COLO829 (cell line): ENCODE data around the gene FRMD1.

Experiments
- DNase-seq: peaks from one replicate; pipeline ENCODE4 v3.0.0; 2012; ENCODE audit warnings: low spot score

FRMD1 gene

DNA sequence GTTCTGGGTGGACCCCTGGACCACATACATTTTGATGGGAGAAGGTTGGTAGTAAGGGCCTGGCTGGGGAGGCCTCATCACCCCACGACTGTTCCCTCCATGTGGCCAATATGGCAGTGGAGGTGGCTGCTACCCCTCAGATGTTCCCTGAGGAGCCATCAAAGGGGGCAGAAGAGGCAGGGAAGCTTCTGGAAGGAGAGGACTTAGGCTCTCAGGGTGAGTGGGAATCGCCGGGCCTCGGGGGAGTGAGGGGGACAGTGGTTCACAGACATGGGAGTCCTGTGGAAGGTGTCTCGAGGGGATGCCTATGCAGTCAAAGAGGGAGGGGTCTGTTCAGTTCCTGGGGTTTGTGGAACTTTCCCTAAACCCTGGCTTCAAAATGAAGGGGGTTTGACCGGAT is 32.9 kb upstream of the FRMD1 start:
- no peak for DNase-seq

- no peak for DNase-seq
These were observed 31.4 kb upstream of the FRMD1 start for GRCh38 chr6:168110437-168110836.

- DNase-seq, result no peak
These were observed 30.2 kb upstream of the FRMD1 start for GRCh38 chr6:168109171-168109570.

DNA sequence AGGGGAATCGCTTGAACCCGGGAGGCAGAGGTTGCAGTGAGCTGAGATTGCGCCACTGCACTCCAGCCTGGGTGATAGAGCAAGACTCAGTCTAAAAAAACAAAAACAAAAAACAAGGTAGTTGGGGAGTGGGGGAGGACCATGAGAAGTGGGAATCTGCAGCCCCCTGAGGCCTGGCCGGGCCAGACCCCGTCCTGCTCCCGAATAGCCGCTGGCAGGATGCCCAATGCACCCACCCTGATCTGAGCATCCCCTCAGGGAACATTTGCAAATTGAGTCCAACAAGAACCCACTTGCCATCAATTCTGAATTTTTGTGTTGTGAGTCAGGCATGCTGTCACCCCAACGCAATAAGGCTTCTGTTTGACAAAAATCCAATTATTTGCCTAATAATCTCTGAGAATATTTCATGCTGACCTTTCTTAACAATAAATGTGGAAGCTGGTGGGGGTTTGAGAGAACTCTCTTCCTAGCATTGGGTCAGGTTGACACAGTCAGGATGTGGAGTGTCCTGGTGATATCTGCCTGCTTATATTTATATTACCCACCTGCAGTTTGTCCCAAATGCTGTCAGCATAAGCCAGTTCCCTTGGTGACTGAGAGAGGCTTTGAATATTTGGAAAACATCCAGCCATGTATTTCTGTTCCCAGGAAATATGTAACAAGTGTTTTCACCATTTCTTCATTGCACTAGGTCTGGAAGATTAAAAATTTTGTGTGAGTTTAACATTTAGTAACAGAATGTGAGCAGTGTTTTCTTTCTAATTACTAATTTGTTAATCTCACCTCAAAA is 28.4 kb upstream of the FRMD1 start:
- DNase-seq, result no peak

DNA sequence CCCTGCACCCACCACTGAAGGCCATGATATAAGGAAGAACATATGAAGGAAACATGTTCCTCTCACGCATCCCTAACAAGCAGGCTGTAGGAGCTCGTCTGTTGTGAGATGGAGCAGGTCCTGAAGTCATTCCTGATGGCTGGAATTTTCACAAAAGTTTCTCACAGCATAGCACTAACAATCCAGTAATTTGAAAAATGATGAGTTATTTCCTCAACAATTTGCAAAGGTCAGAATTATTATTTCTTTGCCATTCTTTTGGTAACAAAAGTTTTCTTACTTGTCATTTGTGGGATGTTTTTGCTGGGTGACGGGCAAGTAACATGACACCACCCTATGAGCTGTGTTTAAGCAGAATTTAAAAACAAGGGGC is 27.6 kb upstream of the FRMD1 start:
- no peak for DNase-seq

DNA sequence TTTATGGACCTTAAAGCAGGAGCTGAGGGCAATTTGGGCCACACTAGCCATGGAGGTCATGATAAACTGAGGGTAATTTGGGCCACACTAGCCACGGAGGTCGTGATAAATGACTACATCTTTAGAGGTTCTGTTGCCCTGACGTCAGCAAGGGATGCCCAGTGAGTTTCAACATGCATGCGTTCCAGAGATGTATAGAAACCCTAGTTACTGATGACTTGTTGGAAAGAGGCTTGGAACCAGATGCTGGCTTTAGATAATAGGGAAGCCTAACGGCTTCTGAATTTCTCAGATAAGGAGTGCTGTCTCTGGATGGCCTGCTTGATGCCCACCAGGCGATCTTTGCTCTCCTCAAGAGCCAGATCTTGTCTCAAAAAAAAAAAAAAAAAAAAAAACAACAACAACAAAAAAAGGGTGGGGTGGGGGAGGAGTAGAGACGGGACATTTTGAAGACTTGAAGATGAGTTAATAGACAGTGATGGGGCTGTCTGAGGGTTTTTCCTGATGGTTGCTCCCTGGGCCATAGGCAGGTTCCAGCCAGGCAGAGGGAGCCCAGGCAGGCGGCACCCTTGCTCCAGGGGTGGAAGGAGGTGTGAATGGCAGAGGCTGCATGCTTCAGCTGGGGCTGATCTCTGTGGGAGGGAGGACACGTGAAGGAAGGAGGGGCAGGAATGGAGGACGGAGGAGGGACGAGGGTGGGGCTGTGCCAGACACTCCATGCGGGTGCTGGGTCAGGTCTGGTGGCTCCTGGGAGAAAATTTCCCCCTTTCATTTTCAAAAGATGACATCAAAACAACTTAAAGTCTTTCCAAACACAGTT is 27.0 kb upstream of the FRMD1 start:
- no peak for DNase-seq

DNA sequence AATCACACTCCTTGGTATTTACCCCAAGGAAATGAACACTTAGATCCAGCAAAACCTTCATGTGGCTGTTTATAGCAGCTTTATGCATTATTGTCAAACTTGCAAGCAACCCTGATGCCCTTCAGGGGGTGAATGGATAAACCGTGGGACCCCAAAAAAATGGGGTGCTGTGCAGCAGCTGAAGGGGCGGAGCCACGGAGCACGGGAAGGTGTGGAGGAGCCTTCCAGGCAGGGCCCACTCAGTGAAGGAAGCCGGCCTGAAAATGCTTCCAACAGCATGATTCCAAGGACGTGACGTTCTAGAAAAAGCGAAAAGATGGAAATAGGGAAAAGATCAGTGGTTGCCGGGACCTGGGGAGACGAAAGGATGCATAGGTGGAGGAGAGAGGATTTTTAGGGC is 25.6 kb upstream of the FRMD1 start:
- no peak for DNase-seq

DNA sequence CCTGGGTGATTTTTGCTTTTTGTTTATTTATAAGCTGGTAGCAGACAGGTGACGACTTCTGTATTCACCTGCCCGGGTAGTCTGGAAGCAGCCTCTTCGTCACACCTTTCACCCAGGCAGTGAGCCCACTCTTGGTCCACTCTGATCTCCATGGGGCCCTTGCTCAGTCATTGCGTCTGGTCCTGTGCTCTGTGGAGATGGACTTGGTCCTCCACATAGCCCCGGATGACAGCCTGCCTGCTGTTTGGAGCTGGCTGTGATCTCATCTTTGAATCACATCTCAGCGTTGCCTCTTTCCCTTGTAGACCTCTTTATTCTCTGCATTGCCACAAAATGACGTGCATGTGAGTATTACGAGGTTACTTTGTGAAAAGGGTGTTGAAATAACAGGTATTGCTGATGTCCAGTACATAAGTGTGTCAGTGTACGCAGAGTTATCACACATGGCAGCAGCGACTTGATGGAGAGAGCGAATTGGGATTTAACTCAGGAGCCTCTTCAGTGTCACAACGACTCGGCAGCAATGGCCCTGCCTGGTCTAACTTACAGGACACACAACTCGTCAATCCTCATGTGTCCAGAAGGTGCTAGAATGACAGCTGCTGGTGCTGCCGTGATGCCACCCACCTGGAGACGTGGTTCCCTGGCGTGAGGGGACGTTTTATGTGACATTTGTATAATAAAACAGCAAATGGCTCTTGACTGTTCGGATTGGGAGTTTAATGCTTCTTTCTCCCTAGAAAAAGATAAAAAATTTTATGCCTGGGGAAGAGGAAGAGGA is 24.2 kb upstream of the FRMD1 start:
- no peak for DNase-seq

- DNase-seq, result no peak
These were observed 23.4 kb upstream of the FRMD1 start for GRCh38 chr6:168102315-168102985.

GRCh38 chr6:168101590-168102314 is 22.7 kb upstream of the FRMD1 start:
- no peak for DNase-seq

GRCh38 chr6:168100803-168101589 is 22.0 kb upstream of the FRMD1 start:
- no peak for DNase-seq

DNA sequence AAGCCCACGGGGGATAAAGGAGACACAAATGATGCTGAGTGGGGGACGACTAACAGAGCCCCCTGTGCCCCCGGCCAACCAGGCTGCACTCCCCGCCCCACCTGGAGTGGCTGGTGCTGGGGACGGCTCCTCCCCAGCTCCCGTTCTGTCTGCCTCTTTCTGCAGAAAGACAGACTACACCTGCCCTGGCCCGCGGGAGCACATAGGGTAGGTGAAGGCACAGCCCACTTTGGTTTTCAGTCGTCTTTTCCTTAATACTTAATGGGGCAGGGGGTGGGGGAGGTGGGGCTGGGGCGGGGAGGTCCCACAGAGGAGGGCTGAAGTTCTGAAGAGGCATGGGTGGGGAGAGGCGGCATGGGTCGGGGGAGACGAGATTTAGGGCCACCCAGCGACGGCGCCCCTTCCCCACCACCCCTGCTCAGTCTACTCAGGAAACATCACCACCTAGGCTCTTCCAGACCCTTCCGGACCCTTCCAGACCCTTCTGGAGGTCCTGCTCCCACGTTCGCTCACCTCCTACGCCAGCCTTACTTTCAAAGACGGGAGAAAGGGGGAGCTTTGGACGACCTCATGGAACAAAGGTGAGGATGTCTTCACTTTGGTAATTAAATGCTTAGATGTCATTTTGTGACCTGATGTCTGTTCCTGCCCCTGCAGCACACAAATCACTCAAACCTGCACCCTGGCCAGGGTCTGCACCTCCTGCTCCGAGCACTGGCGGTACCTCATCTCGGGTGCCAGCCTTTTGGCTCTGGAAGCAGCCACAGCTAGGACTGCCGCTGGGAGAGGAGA is 21.2 kb upstream of the FRMD1 start:
- no peak for DNase-seq

DNA sequence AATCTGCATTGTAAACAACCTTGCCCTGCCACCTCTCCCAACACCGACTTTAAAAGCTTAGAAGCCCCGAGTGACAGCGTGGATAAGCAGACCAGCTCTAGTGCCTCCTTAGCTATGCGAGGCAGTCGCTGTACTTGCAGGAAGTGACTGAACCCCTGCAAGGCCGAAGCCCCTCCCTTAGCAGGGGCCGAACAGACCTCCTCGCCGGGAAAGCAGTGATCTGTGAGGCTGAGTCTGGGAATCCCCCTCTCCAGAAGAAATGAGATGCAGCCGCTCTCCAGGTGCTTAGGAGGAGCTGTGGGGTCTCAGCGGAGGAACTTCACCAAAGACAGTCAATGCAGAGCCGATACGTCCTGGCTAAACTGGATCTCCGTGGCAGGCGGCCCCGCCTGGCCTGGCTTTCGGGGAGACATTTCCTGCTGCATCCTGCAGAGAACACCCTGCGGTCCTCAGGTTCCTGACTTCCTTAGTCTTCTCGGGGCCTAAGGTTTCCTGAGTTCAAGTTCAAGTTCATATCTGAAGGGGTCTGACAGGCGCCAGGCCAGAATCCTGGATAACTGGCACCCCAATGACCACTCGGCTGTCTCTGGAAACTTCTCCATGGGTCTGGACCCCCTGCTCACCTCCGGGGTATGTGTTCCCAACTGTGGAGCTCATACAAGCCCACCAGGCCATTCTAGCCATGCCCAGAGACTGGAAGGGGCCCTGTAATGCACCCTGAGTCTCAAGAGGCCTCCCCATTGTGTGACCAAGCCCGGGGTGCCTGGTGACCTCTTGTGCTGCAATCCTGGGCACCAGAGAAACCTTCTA is 20.4 kb upstream of the FRMD1 start:
- no peak for DNase-seq

- no peak for DNase-seq
These were observed 19.4 kb upstream of the FRMD1 start for GRCh38 chr6:168098431-168098861.

GRCh38 chr6:168097621-168098430 is 18.8 kb upstream of the FRMD1 start:
- no peak for DNase-seq

GRCh38 chr6:168097221-168097620 is 18.2 kb upstream of the FRMD1 start:
- no peak for DNase-seq

GRCh38 chr6:168096271-168096764 is 17.3 kb upstream of the FRMD1 start:
- no peak for DNase-seq

DNA sequence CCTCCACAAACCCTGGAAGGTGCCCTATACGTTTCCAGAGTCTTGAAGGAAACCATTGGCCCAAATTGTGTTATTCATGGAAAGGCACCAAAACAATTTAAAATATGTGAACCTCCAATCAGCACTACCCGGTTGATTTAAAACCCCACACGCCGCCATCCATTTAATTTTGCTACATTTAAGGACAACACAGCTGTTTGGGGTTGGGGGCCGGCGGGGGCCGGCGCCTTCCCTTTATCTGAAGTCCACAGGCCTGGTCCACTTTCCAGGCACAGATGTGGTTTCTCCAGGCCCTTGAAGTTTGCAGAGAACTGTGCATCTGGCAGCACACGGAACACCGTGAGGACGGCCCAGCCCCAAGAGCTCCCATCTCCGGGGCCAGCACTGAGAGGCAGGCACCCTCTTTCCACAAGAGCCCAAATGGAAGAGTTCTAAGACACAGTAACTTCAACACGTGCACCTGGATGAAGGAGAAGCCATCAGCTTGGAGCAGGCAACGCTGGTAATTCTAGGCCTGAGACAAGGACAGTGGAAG is 16.8 kb upstream of the FRMD1 start:
- no peak for DNase-seq
